HepG2 (cell line): ENCODE results near the gene DSN1. TPM values are rescaled to one million over a fixed set of nuclear protein-coding genes. Genes with fewer than 3 reads are reported as not detected.
A peak's percentile ranks its signal among the peaks of the same experiment; 100 is the strongest.

Experiments
- CENPX ChIP-seq: sonication (generic); formaldehyde crosslinking; IDR thresholded peaks from 2 replicates; pipeline ENCODE4 v1.9.0; 2021; ENCODE audit warnings: mild to moderate bottlenecking, missing genetic modification reagents, moderate library complexity
- DPF2 ChIP-seq: sonication (generic); formaldehyde crosslinking; IDR thresholded peaks from 2 replicates; pipeline ENCODE4 v1.4.0; 2020; ENCODE audit warnings: mild to moderate bottlenecking, low read depth, missing genetic modification reagents, borderline replicate concordance
- FOSL2 ChIP-seq: sonication (generic); formaldehyde crosslinking; IDR thresholded peaks from 2 replicates; pipeline ENCODE4 v1.4.0; 2020; ENCODE audit warnings: missing genetic modification reagents
- HNF4G ChIP-seq, 2 experiments: sonication (generic) in 1 of 2; formaldehyde crosslinking in 1 of 2; IDR thresholded peaks; 2 replicates each; pipeline versions ENCODE4 v1.4.0 to v1.6.1; 2011 to 2020; ENCODE audit warnings: borderline replicate concordance in 2 of 2, low read depth in 2 of 2, mild to moderate bottlenecking in 2 of 2, low read length in 1 of 2, missing genetic modification reagents in 1 of 2, moderate library complexity in 1 of 2
- IKZF1 ChIP-seq: fragments of 450-650 bp; IDR thresholded peaks from 2 replicates; pipeline ENCODE4 v1.7.1; 2016
- JUNB ChIP-seq: sonication (generic); formaldehyde crosslinking; IDR thresholded peaks from 2 replicates; pipeline ENCODE4 v1.8.0; 2022; ENCODE audit warnings: missing genetic modification reagents, mild to moderate bottlenecking, borderline replicate concordance
- MBD4 ChIP-seq: IDR thresholded peaks from 2 replicates; pipeline ENCODE4 v1.6.1; 2012; ENCODE audit warnings: low read length, inconsistent platforms, borderline replicate concordance
- MEF2D ChIP-seq: sonication (generic); formaldehyde crosslinking; IDR thresholded peaks from 2 replicates; pipeline ENCODE4 v1.5.1; 2020; ENCODE audit warnings: mild to moderate bottlenecking, missing genetic modification reagents
- SIX1 ChIP-seq: sonication (generic); formaldehyde crosslinking; IDR thresholded peaks from 2 replicates; pipeline ENCODE4 v1.4.0; 2020; ENCODE audit warnings: missing genetic modification reagents, borderline replicate concordance
- YEATS4 ChIP-seq: sonication (generic); formaldehyde crosslinking; IDR thresholded peaks from 2 replicates; pipeline ENCODE4 v1.4.0; 2020; ENCODE audit warnings: missing genetic modification reagents, borderline replicate concordance
- ZFP62 ChIP-seq: sonication (generic); formaldehyde crosslinking; IDR thresholded peaks from 2 replicates; pipeline ENCODE4 v1.4.0; 2020; ENCODE audit warnings: missing genetic modification reagents
- ZNF101 ChIP-seq: sonication (generic); formaldehyde crosslinking; IDR thresholded peaks from 2 replicates; pipeline ENCODE4 v1.4.0; 2020; ENCODE audit warnings: mild to moderate bottlenecking, low read depth, missing genetic modification reagents, borderline replicate concordance
- ZNF282 ChIP-seq: fragments of 450-650 bp; IDR thresholded peaks from 2 replicates; pipeline ENCODE4 v1.6.1; 2018; ENCODE audit not compliant: partially characterized antibody
- ZNF772 ChIP-seq: sonication (generic); formaldehyde crosslinking; IDR thresholded peaks from 2 replicates; pipeline ENCODE4 v1.5.0; 2020; ENCODE audit warnings: mild to moderate bottlenecking, missing genetic modification reagents
- polyA plus RNA-seq, 8 experiments: library from polyadenylated mRNA; depleted of rRNA in 3 of 8; stranded (reverse) in 7 of 8; unstranded in 1 of 8; fragments of >200 nt; fragmentation: Illumina TruSeq in 4 of 8; extraction: Trizol in 4 of 8; gene quantifications; 2 replicates each; pipeline versions ENCODE4 v1.2.1 to v1.2.3, GENCODE V29; 2011 to 2016; ENCODE audit warnings: low read depth in 4 of 8, missing spikeins in 1 of 8, mixed read lengths in 1 of 8; ENCODE audit not compliant: insufficient read depth in 1 of 8
- total RNA-seq, 5 experiments: library from RNA; depleted of rRNA; stranded (reverse); fragments of >200 nt; fragmentation: Illumina TruSeq; extraction: Trizol; gene quantifications; 2 replicates each; pipeline ENCODE4 v1.2.3, GENCODE V29; 2016; ENCODE audit warnings: low read depth in 1 of 5
- TF ChIP-seq, protein P1 (sequence below): sonication (generic); formaldehyde crosslinking; IDR thresholded peaks from 2 replicates; pipeline ENCODE4 v1.5.1; 2020; ENCODE audit warnings: missing genetic modification reagents, mild to moderate bottlenecking, borderline replicate concordance
- TF ChIP-seq, protein P2 (sequence below): sonication (generic); formaldehyde crosslinking; IDR thresholded peaks from 2 replicates; pipeline ENCODE4 v1.5.1; 2020; ENCODE audit warnings: mild to moderate bottlenecking, missing genetic modification reagents, moderate library complexity
- TF ChIP-seq, protein P3 (sequence below): sonication (generic); formaldehyde crosslinking; conservative IDR thresholded peaks from 2 replicates; pipeline ENCODE4 v1.8.0; 2022; ENCODE audit warnings: mild to moderate bottlenecking, moderate library complexity, missing genetic modification reagents
- TF ChIP-seq, protein P4 (sequence below): sonication (generic); formaldehyde crosslinking; IDR thresholded peaks from 2 replicates; pipeline ENCODE4 v1.4.0; 2020; ENCODE audit warnings: missing genetic modification reagents, borderline replicate concordance
- TF ChIP-seq, protein P5 (sequence below): sonication (generic); formaldehyde crosslinking; IDR thresholded peaks from 2 replicates; pipeline ENCODE4 v1.5.0; 2020; ENCODE audit warnings: missing genetic modification reagents

DSN1 gene
- total and polyA plus RNA-seq, 2 of the 13 experiments (the other 11 are each of a cell fraction or from before 2014, with no cell fraction given) = 18.7 to 53.7 TPM

DNA sequence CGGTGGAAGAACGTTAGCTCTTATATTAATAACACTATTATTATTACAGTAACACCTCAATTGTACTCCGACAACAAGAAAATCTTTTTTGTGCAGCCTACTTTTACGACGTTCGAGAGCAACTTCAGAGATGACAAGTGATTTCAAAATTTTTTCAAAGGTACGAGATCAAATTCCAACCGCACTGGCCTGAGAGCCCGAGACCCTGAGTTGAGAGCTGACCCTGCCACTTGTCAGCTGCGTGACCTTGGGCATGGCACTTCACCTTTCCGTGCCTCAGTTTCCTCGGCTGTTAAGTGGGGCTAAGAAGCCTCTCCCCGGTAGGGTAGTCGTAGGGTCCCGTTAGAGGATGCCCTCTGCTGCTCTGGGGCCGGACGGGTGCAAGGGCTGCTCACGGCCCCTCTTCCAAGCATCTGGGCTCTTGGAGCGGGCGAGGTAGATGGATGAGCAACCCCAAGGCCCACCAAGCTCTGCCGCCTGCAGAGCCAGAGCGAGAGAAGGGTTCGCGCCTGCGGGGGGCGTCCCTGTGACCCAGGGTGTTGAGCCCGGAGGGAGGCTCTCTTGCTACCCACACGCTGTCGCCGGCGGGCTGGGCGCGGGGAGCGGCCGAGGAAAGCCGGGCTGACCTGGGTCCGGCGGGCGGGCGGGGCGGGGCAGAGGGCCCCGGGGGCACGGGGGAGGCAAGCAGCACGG, 28.2 kb downstream of the DSN1 start (continued):
- TF ChIP-seq, protein P1, sequence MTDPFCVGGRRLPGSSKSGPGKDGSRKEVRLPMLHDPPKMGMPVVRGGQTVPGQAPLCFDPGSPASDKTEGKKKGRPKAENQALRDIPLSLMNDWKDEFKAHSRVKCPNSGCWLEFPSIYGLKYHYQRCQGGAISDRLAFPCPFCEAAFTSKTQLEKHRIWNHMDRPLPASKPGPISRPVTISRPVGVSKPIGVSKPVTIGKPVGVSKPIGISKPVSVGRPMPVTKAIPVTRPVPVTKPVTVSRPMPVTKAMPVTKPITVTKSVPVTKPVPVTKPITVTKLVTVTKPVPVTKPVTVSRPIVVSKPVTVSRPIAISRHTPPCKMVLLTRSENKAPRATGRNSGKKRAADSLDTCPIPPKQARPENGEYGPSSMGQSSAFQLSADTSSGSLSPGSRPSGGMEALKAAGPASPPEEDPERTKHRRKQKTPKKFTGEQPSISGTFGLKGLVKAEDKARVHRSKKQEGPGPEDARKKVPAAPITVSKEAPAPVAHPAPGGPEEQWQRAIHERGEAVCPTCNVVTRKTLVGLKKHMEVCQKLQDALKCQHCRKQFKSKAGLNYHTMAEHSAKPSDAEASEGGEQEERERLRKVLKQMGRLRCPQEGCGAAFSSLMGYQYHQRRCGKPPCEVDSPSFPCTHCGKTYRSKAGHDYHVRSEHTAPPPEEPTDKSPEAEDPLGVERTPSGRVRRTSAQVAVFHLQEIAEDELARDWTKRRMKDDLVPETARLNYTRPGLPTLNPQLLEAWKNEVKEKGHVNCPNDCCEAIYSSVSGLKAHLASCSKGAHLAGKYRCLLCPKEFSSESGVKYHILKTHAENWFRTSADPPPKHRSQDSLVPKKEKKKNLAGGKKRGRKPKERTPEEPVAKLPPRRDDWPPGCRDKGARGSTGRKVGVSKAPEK (CRISPR knock-in tag) = no peak
- TF ChIP-seq ZFP62 (CRISPR knock-in tag) (no peak), YEATS4 (CRISPR knock-in tag) (0 out of 2 replicates have a peak, but pooled peaks have one; percentile 46), ZNF282 (no peak), MBD4 (no peak), ZNF101 (CRISPR knock-in tag) (no peak), CENPX (CRISPR knock-in tag) (no peak), IKZF1 (no peak), FOSL2 (CRISPR knock-in tag) (no peak), HNF4G (IDR thresholded peaks at IDR 0.05; ENCODE audit: borderline replicate concordance, low read depth, low read length) (no peak), HNF4G (CRISPR knock-in tag; IDR thresholded peaks at IDR 0.05; ENCODE audit: borderline replicate concordance, low read depth) (no peak), ZNF772 (CRISPR knock-in tag) (0 out of 2 replicates have a peak, but pooled peaks have one; percentile 15), SIX1 (0 out of 2 replicates have a peak, but pooled peaks have one; percentile 3), JUNB (CRISPR knock-in tag) (no peak), DPF2 (CRISPR knock-in tag) (no peak), MEF2D (CRISPR knock-in tag) (no peak; the same call in 1 of the 2 replicates)
- TF ChIP-seq, protein P2, sequence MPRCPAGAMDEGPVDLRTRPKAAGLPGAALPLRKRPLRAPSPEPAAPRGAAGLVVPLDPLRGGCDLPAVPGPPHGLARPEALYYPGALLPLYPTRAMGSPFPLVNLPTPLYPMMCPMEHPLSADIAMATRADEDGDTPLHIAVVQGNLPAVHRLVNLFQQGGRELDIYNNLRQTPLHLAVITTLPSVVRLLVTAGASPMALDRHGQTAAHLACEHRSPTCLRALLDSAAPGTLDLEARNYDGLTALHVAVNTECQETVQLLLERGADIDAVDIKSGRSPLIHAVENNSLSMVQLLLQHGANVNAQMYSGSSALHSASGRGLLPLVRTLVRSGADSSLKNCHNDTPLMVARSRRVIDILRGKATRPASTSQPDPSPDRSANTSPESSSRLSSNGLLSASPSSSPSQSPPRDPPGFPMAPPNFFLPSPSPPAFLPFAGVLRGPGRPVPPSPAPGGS (CRISPR knock-in tag) = 0 out of 2 replicates have a peak, but pooled peaks have one; percentile 19
- TF ChIP-seq, protein P3, sequence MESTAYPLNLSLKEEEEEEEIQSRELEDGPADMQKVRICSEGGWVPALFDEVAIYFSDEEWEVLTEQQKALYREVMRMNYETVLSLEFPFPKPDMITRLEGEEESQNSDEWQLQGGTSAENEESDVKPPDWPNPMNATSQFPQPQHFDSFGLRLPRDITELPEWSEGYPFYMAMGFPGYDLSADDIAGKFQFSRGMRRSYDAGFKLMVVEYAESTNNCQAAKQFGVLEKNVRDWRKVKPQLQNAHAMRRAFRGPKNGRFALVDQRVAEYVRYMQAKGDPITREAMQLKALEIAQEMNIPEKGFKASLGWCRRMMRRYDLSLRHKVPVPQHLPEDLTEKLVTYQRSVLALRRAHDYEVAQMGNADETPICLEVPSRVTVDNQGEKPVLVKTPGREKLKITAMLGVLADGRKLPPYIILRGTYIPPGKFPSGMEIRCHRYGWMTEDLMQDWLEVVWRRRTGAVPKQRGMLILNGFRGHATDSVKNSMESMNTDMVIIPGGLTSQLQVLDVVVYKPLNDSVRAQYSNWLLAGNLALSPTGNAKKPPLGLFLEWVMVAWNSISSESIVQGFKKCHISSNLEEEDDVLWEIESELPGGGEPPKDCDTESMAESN = no peak
- TF ChIP-seq, protein P4, sequence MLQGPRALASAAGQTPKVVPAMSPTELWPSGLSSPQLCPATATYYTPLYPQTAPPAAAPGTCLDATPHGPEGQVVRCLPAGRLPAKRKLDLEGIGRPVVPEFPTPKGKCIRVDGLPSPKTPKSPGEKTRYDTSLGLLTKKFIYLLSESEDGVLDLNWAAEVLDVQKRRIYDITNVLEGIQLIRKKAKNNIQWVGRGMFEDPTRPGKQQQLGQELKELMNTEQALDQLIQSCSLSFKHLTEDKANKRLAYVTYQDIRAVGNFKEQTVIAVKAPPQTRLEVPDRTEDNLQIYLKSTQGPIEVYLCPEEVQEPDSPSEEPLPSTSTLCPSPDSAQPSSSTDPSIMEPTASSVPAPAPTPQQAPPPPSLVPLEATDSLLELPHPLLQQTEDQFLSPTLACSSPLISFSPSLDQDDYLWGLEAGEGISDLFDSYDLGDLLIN = 0 out of 2 replicates have a peak, but pooled peaks have one; percentile 12
- TF ChIP-seq, protein P5, sequence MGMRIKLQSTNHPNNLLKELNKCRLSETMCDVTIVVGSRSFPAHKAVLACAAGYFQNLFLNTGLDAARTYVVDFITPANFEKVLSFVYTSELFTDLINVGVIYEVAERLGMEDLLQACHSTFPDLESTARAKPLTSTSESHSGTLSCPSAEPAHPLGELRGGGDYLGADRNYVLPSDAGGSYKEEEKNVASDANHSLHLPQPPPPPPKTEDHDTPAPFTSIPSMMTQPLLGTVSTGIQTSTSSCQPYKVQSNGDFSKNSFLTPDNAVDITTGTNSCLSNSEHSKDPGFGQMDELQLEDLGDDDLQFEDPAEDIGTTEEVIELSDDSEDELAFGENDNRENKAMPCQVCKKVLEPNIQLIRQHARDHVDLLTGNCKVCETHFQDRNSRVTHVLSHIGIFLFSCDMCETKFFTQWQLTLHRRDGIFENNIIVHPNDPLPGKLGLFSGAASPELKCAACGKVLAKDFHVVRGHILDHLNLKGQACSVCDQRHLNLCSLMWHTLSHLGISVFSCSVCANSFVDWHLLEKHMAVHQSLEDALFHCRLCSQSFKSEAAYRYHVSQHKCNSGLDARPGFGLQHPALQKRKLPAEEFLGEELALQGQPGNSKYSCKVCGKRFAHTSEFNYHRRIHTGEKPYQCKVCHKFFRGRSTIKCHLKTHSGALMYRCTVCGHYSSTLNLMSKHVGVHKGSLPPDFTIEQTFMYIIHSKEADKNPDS (CRISPR knock-in tag) = no peak
